Activated CD4-positive, CD25-positive, alpha-beta regulatory T cell (primary cell): ENCODE data around the gene ACAD9.
"Not testable (repeated sequence)": the region's sequence is repeated elsewhere in the genome, so short reads cannot be mapped to it uniquely, and the experiment has no call there.

ENCODE experiments used
- DNase-seq, 4 experiments: peaks; one replicate each; lab custom pipeline; 2025; lab: John Stamatoyannopoulos, UW

ACAD9 gene

DNA sequence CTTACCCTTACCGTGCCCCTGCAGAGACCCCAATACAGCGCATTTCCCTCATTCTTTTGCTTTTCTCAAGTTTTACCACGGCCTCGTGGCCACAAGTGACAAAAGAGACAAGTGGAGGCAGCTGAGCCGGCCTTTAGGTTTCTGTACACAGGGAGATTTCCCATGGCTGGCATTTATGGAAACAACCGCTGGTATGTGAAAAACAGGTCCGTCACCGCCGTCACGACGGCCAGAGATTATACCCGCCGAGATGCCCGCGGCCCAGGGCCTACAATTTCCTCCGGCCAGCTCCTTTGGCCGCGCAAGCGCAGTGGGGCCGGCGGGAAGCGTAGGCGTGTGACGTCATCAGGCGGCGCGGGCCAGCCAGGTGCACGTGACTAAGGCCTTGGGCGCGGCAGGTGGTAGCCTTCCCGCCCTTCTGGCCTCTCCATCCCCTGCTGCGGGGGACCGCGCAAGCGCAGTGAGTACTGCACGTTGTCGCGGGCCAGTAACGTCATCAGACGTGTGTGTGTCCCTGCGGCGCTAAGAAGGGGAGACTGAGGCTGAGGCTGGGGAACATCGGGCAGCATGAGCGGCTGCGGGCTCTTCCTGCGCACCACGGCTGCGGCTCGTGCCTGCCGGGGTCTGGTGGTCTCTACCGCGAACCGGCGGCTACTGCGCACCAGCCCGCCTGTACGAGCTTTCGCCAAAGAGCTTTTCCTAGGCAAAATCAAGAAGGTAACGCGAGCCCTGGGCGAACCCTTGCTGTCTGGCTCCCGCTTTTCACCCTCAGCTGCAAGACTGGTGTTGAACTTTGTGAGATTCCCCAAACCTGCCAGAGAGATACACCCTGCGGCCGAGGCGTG lies at the start of gene ACAD9:
Gene ACAD9 (plus strand): TSS at position 496 of the 845 bp plus-strand sequence. CDS start 72 bp downstream, at position 568.
- DNase-seq, result peak; percentile 93 to 97 (median 94)

DNA sequence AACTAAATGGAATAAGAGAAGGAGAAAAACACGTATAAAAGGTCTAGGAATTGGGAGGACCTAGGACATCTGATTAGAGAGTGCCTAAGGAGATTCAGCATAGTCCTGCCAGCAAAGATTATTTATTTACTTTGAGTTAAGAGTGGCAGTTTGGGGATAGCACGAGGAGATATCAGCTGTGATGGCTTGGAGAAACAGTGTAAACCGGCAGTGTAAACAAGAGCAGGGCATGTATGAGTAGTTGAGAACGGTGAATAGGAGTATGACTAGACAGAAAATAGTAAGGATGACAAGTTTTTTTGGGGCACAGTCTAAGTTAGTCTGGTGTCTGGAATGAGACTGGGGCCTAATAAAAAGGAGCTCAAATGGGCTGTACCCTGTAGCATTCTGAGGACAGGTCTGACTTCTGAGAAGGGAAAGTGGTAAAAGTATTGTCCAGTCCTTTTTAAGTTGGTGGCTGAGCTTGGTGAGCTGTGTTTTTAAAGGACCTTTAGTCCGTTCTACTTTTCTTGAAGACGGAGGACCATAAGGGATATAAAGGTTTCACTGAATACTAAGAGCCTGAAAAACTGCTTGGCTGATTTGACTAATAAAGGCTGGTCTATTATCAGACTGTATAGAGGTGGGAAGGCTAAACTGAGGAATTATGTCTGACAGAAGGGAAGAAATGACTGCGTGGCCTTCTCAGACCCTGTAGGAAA lies 49.3 kb upstream of the ACAD9 start:
- DNase-seq, result not testable (repeated sequence)

DNA sequence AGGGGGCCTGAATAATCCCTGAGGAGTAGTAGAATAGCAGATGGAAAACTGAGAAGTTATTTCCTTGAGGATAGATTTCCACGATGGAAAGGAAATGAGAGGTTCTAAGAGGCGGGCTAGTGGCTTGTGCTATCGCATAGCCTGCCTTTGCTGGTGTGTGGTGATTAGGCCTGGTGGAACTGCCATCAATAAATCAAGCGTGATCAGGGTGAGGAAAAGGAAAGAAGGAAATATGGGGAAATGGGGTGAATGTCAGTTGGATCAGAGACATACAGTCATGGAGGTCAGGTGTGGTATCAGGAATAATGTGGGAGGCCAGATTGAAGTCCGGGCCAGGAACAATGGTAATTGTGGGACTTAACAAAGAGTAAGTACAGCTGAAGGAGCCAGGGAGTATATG lies 48.7 kb upstream of the ACAD9 start:
- DNase-seq, result not testable (repeated sequence)

DNA sequence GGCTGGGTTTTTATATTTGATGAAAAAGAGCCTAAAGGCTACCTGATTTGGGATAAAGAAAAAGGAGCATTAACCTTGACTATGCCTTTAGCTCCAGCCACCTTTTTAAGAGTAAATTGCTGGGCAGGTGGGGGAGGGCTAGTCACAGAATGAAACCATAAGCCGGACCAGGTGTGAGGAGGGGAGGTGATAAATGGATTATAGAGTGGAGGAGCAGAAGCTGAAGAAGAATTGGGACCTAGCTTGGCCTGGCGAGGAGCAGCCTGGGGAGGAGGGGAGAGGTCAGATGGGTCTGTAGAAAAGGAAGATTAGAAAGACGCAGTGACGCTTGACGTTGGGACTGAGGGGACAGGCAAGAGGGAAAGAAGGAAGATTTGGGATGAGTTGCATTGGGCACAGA lies 46.4 kb upstream of the ACAD9 start:
- not testable (repeated sequence) for DNase-seq

DNA sequence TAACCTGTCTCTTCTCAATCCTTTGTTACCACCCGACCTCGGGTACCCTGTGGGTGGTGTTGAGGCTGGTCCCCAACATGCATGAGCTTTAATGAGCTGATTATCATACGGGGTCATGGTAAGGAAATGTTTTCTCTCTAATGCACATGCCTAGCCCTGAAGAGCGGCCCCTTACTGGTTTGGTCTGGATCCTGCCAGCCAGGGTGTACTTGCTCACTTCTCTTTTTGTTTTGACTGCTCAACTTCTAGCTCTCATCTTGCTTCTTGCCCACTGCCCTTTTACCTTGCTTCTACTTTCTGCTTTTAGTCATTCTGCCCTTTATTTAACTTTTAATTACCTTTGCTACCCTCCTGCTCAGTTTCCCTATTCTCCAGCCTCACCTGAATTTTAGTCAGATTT lies 44.3 kb upstream of the ACAD9 start:
- DNase-seq, result no peak

DNA sequence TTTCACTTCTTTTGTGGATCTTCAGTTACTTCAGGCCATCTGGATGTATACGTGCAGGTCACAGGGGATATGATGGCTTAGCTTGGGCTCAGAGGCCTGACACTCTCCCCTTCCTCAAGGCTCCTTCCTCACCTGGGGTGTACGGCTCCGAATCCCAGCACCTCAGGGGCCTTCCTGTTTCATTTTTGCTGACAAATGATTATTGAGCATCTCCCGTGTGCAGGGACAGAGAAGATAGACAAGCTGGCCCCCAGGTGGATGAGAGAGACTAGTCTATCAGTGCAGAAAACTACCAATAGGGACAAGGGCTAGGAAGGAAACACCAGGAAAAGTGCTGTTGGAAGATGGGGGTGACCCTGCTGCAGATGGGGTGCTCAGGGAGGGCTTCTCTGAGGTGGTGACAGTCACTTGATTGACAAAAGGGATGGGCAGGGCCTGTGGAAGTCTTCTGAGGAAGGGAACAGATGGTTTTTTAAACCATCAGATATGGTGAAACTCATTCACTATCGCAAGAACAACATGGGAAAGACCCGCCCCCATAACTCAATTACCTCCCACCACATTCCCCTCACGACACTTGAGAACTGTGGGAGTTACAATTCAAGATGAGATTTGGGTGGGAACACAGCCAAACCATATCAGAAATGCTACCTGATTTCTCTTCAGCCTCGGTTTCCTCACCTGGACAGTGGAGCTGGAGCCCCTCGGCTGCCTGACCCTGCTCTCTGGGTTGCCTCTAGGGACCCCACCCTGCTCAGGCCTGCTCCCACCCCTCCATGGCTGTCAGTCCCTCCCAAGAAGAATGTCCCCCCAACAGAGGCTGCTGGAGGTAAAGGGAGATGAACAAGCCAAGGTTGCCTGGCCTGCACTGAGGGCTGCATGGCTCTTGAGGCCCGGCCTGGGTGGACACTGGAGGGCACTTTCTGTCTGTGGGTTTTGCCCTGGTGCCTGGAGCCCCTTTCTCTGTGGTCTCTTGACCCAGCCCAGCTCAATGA lies 37.2 kb upstream of the ACAD9 start:
- no peak for DNase-seq

DNA sequence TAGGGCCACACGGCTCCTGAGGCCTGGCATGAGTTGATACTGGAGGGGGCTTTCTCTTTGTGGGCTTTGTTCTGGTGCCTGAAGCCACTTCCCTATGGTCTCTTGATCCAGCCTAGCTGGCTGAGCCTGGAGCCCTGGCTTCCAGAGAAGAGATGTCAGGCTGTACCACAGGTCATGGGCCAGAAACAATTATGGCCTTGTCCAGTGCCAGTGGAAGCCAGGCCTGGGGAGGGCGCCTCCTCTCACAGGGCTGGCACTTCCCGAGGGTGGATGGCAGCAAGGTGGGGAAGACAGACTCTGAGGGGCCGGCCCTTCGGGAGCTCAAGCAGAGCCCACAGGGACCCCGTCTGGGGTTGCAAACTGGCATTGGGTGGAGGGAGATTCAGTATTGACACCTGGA lies 34.9 kb upstream of the ACAD9 start:
- DNase-seq, result no peak

DNA sequence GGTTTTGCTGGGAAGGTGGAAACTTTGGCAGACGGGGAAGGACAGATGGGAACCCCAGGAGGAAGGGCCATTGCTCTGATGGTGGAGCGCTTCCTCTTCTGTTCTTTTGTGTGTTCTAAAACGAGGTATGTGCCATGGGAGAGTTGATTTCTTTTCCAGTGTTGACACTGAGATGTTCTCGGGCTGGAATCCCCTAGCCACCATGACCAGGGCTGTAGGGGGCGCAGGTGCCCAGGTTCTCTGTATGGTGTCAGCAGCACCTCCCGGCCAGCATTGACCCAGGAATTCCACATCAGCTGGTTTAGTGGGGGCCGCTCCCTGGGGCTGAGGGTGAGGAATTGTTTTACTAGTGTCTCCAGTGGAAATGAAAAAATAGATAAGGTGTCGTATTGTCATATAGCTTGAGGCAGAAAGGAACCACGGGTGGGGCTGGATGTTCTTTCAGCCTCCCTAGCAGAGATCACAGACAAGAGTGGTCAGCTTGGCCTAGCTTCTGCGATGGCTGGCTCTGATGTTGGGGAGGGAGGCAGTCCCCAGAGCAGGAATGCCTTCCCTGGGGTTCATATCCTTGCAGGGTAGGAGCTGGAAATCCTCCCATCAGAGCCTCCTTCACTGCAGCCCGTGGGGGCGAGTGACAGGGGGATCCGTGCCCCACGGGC lies 34.2 kb upstream of the ACAD9 start:
- no peak for DNase-seq

DNA sequence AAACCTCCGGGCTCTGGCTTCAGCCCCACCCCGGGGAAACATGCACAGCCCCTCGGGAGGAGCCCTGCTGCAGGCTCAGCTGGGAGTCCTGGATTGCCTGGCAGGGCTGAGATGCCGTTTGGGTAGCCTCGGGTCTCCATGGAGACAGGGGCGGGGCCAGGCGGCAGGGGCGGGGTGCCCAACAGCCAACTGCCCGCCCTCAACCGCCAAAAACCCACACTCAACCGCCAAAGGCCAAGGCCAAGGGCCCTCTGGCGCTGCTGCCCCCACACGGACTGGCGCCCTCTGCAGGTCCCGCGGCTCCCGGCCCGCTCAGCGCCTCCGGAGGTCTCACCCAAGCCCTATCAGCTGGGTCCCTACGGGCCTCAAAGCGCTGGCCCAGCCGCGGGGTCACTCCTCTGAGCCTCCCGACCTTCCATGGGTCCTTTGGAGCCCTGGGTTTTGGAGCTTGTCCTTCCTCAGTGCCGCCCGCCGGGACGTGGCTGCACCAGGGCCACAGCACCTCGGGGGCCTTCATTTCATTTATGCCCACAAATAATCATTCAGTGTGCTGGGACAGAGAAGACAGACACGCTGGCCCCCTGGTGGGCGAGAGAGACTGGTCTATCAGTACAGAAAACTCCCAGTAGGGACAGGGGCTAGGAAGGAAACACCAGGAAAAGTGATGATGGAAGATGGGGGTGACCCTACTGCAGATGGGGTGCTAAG lies 33.5 kb upstream of the ACAD9 start:
- peak; percentile 50 to 67 (median 58) for DNase-seq

DNA sequence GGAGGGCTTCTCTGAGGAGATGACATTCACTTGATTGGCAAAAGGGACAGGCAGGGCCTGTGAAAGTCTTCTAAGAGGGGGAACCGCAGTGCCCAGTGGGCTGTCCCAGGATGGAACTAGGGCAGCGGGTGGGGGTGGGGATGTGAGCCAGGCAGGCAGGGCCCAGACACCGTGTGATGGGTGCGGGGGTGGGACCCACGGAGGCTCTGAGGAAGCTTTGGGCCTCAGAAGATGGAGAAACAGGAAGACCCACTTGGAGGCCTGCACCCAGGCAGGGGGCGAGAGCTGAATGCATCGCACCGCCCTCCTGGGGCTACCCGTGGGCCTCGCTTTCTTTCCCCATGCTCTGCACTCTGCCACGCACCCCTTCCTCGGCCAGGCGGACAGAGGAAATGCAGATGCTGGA lies 32.9 kb upstream of the ACAD9 start:
- no peak for DNase-seq

DNA sequence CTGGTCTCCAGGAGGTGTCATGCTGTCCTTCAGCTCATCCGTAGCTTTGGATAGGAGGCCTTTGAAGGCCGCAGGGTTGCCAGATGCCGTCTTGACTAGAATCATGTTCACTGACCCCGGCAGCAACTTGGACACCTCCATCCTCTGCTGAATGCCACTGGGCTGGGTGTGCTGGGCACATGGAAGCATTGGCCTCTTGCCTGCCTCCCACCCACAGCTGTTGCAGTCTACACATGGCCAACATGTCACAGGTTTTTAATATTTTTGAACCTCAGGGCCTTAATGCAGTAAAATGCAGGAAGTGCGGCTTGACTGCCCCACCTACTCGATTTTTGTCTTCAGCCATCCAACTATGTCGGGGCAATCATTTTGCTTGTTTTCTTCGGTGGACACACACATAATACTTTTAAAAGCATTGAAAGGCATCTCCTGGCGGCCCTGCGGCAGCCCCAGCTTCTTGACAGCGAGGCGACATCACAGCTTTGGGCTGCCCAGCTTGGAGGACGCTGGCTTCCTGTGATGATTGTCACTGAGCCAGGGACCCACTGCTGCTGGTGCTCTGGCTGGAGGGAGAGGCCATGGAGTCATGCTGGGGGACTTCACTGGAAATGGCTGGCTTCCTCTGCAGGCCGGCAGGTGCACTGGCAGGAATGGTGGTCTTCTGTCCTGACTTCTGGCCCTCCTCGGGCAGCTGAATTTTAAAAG lies 31.6 kb upstream of the ACAD9 start:
- no peak for DNase-seq

DNA sequence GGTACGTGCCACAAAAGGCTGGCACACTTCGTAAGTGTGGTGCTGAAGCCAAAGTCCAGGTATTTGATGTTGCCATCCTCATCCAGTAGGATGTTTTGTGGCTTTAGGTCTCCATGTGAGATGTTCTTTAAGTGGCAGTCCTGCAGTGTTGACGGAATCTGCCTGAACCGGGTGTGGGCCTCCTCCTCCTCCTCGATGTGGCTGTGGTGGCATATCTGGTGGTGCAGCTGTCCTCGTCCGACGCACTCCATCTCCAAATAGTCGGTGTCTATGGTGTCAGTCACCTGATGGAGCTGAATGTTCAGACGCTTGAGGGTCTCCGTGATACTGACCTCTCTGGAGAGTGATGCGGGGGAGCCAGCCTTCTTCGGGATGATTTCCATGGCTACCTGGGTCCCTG lies 30.5 kb upstream of the ACAD9 start:
- DNase-seq, result no peak

DNA sequence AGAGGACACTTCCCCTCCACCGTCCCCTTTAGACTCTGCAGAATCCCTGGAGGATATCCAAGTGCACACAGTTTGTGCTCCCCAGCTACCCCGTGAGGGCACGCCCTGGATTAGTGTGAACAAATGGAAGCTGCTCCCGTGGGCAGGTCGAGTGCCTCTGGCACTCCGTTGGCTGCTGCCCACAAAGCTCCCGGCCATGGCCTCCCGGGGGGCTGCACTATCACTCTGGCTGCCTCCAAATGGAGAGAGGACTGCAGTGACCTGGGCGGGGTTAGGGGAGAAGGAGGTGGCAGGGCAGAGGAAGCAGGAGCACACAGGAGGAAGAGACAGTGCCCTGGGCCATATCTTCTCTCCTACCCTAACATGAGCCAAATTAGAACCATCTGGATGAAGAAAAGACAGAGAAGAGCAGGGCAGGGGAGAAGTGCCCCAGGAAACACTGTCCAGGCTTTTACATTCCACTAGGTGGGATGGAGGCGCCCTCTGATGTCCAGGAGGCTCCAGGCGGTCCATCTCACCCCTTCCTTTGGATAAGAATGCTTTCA lies 29.4 kb upstream of the ACAD9 start:
- no peak for DNase-seq

DNA sequence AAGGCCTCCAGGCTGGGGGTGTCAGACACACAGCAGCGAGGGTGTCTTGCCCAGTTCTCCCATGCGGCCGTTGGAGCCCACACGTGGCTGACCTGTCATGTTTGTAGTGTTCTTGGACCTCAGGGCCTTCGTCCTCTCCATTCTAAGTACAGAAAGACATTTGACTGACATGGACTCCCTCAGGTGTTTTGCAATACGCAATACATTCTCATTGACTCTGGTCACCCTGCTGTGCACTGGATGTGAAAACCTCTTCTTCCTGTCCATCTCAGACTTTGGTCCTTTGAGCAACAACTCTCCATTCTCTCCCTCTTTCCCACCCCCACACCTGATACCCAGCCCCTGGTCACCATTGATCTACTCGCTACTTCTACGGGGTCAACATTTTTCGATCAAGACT lies 28.9 kb upstream of the ACAD9 start:
- no peak for DNase-seq

DNA sequence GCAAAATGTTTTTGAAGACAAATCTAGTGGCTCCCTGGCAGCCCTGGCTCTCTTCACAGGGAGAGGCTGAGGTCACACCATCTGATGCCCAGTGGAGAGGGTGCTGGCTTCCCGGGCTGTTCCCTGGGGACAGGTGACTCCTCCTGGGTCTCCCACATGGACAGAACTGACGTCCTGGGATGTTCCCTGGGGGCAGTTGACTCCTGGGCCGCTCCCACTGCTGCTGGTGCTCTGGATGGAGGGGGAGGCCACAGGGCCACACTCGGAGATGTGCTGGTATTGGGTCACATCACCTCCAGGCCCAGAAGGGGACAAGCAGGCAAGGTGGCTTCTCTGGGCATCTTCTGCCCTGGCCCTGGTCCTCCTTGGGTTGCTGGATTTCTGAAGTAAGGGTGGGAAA lies 27.8 kb upstream of the ACAD9 start:
- DNase-seq, result no peak

DNA sequence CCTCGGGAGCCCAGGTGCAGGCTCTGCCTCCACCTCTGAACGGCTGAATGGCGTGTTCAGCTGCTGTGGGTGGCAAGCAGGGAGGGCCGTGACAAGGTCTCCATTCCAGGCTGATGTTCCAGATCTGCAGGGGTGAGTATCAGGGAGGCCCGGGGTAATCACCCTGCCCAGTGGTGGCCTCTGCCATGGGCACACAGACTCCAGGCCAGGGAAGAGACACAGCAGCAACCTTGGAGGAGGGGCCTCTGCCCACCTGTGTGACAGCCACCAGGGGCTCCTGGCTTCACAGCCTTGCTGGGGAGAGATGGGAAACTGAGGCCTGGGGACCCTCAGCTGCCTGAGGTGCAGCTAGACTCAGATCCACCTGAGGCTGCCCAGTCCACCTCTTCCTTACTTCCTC lies 25.6 kb upstream of the ACAD9 start:
- DNase-seq, result no peak

DNA sequence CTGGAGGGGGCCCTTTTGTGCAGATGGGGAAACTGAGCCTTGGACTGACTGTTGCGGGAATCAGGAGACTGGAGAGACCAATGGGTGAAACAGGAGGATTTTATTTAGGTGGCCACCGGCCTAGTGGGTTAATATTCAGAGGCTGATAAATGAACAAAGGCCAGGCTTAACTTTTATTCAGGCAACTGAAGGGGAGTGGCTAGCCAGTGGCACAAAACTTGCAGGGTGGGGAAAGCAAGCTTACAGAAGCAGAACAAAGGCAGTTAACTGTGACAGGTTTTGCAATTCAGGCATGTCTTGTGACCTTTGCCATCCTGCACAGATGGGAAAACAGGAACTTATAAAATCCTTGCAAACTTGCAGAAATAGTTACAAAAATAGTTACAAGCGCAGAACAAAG lies 24.9 kb upstream of the ACAD9 start:
- DNase-seq, result no peak

DNA sequence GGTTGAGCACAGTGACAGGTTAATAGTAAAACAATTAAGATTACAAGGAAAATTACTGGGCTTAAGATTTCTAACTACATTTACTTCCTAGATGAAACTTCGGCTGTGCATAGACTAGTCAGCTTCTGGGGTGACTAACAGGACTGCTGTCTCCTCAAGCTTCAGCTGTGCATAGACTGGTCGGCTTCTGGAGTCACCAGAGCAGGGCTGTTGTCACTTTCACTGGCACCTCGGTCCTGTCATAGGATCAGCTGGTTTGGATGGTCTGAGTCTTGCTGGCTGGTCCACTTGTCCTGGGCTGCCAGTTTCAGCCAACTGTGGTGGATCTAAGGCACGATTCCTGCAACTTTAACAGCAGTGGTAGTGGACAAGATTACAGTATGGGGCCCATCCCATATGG lies 23.9 kb upstream of the ACAD9 start:
- no peak for DNase-seq

DNA sequence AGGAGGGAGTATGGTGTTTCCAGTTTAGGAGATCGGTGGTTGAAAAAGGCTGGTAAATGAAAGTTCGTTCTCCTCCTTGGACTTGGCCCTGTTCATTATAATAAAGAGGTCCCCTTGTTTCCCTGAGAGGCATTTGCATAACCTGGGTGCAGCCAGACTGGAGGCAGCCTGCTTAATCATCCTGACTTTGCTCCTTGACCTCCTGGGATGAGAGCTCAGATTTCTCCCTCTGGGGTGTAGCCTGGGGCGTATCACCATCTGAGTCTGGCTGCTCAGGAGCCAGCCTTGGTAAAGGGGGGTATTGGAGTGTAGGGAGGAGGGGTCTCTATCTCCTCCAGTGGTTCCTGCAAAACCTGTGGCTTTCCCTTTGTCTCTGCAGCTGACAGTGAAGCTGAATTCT lies 21.3 kb upstream of the ACAD9 start:
- DNase-seq, result no peak

DNA sequence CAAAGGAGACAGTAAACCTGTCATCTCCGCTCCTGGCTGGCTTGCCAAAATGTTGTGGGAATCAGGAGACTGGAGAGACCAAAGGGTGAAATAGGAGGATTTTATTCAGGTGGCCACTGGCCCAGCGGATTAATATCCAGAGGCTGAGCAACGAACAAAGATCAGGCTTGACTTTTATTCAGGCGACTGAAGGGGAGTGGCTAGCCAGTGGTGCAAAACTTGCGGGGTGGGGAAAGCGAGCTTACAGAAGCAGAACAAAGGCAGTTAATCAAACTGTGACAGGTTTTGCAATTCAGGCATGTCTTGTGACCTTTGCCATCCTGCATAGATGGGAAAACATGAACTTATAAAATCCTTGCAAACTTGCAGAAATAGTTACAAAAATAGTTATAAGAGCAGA lies 19.8 kb upstream of the ACAD9 start:
- DNase-seq, result no peak
